Activated CD4-positive, alpha-beta memory T cell treated with anti-CD3 and anti-CD28 coated beads for 36 hours (primary cell): ENCODE measurements around the gene HIGD1B. TPM values are rescaled to one million over a fixed set of nuclear protein-coding genes. Genes with fewer than 3 reads are reported as not detected.

Source experiments
- CTCF ChIA-PET: fragments of 350-600 bp; sonication (Branson Sonifier 250); formaldehyde crosslinking; loops from one replicate; lab custom pipeline; 2021; ENCODE audit warnings: antibody characterized with exemption, inconsistent platforms; lab: Charles Lee
- POLR2A ChIA-PET: fragments of 350-600 bp; sonication (Branson Sonifier 250); formaldehyde crosslinking; loops from one replicate; lab custom pipeline; 2021; ENCODE audit warnings: antibody characterized with exemption; lab: Charles Lee
- DNase-seq: peaks from one replicate; pipeline ENCODE4 v3.0.0-alpha.2; 2020
- H3K27ac Mint-ChIP-seq: one replicate; pipeline ENCODE4 v1.8.0; 2021; ENCODE audit warnings: mixed read lengths
- H3K27me3 Mint-ChIP-seq: one replicate; pipeline ENCODE4 v1.8.0; 2021; ENCODE audit warnings: mixed read lengths
- H3K36me3 Mint-ChIP-seq: one replicate; pipeline ENCODE4 v1.8.0; 2021; ENCODE audit warnings: mixed read lengths
- H3K4me1 Mint-ChIP-seq: one replicate; pipeline ENCODE4 v1.8.0; 2021; ENCODE audit warnings: low read depth, mixed read lengths
- H3K4me3 Mint-ChIP-seq: one replicate; pipeline ENCODE4 v1.8.0; 2021; ENCODE audit warnings: mild to moderate bottlenecking, mixed read lengths
- H3K9me3 Mint-ChIP-seq: one replicate; pipeline ENCODE4 v1.8.0; 2021; ENCODE audit warnings: mixed read lengths
- intact Hi-C: fragments of 100-400 bp; cut with micrococcal nuclease; formaldehyde crosslinking; loops from one replicate; pipeline ENCODE4 v1.15.1; 2023
- total RNA-seq, 2 experiments: library from RNA; stranded (reverse); gene quantifications; one replicate each; pipeline ENCODE4 v1.2.3, GENCODE V29; 2021

HIGD1B gene
- total RNA-seq, 2 experiments from 2014 or later = not detected

DNA sequence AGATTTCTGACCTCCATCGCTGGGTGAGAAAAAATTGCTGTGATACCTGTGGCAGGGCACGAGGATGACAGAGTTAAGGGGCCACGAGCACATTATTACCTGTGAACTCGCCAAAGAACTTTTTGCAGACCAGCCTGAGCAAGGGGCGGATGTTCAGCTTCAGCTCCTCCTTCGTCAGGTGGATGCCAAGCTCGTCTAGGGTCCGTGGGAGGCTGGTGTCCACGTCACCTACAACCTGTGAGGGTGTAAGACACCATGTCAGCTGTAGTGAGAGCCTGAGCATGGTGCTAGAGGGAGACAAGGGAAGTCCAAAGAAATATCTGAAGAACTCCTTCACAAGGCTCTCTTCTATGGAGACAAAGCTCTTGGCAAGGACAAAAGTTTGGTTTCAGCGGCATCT, 17.1 kb downstream of the HIGD1B start:
- POLR2A ChIA-PET = no interaction called here
- intact Hi-C loops = loop anchor here (1.0 to 10.0 kb wide), 3 partner anchors 86 to 330 kb away; no protein-coding TSS in a partner anchor
- no peak overlapping the region for H3K27ac Mint-ChIP-seq
- no peaks in the 10 kb centered on the region for H3K9me3 Mint-ChIP-seq
- no peak for DNase-seq
- no peak overlapping the region for H3K4me3 Mint-ChIP-seq
- H3K36me3 Mint-ChIP-seq = peaks cover 44% of the 10 kb centered on the region
- no peaks in the 10 kb centered on the region for H3K27me3 Mint-ChIP-seq
- CTCF ChIA-PET = interaction anchor here (0.7 to 8.4 kb wide), 14 partner anchors 9 to 333 kb away, joined by 3 to 125 read pairs (median 4); partner anchors contain the start of genes EFTUD2 and HIGD1B
- no peaks in the 10 kb centered on the region for H3K4me1 Mint-ChIP-seq

DNA sequence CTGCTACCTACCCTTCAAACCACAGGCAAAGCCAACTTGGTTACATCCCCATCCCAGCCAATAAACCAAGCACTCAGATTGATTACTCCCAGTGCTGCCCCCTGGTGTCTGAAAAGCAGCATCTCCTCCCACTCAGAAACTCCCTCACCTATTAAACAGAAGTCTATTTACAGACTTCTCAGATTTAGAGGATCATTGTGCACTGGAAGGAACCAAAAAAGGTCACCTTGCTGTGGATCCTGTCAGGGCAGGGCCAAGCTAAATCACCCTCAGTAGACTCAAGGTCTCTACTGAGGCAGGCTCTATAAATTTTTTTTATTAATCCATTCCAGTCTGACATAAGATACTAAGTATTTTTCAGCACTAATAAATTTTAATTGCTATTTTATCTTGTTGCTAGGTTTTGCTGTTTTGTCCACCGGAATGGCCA, 17.6 kb downstream of the HIGD1B start:
- H3K27ac Mint-ChIP-seq = no peak overlapping the region
- H3K9me3 Mint-ChIP-seq = no peaks in the 10 kb centered on the region
- H3K4me3 Mint-ChIP-seq = no peak overlapping the region
- no peaks in the 10 kb centered on the region for H3K4me1 Mint-ChIP-seq
- ChIA-PET POLR2A (interaction anchor here (1.1 kb wide), 1 partner anchor 90 kb away, joined by 3 read pairs; no protein-coding TSS in a partner anchor), CTCF (interaction anchor here (0.7 to 8.4 kb wide), 14 partner anchors 10 to 333 kb away, joined by 3 to 125 read pairs (median 4); partner anchors contain the start of genes EFTUD2 and HIGD1B)
- intact Hi-C loops = loop anchor here (1.0 to 10.0 kb wide), 3 partner anchors 86 to 330 kb away; no protein-coding TSS in a partner anchor
- H3K27me3 Mint-ChIP-seq = no peaks in the 10 kb centered on the region
- peaks cover 45% of the 10 kb centered on the region for H3K36me3 Mint-ChIP-seq
- peak; percentile 69 for DNase-seq

DNA sequence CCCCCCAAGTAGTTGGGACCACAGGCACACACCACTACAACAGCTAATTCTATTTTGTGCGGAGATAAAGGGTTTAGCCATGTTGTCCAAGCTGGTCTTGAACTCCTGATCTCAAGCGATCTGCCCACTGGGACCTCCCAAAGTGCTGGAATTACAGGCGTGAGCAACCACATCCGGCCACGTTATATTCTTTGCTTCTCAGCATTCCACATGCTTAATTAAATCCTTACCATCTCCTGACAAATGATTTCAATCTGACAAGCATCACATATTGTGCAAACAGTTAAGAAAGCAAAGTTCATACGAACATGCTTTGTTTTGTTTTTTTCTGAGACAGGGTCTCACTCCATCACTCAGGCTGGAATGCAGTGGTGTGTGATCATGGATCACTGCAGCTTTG, 18.2 kb downstream of the HIGD1B start:
- Mint-ChIP-seq H3K4me1 (no peaks in the 10 kb centered on the region), H3K9me3 (no peaks in the 10 kb centered on the region), H3K27me3 (no peaks in the 10 kb centered on the region), H3K27ac (no peak overlapping the region), H3K36me3 (peaks cover 43% of the 10 kb centered on the region), H3K4me3 (no peak overlapping the region)
- ChIA-PET CTCF (interaction anchor here (0.5 to 8.4 kb wide), 11 partner anchors 12 to 334 kb away, joined by 3 to 125 read pairs (median 4); no protein-coding TSS in a partner anchor), POLR2A (interaction anchor here (1.1 kb wide), 1 partner anchor 91 kb away, joined by 3 read pairs; no protein-coding TSS in a partner anchor)
- intact Hi-C loops = loop anchor here (1.0 to 10.0 kb wide), 3 partner anchors 87 to 331 kb away; no protein-coding TSS in a partner anchor
- DNase-seq = no peak

GRCh38 chr17:44867841-44868240, 20.2 kb downstream of the HIGD1B start:
- H3K27ac Mint-ChIP-seq = no peak overlapping the region
- no peak overlapping the region for H3K4me3 Mint-ChIP-seq
- DNase-seq = no peak
- ChIA-PET CTCF (interaction anchor here (0.6 to 8.4 kb wide), 6 partner anchors 11 to 1106 kb away, joined by 3 to 125 read pairs (median 22); no protein-coding TSS in a partner anchor), POLR2A (interaction anchor here (0.7 kb wide), 1 partner anchor 522 kb away, joined by 4 read pairs; no protein-coding TSS in a partner anchor)
- peaks cover 48% of the 10 kb centered on the region for H3K36me3 Mint-ChIP-seq
- H3K4me1 Mint-ChIP-seq = no peaks in the 10 kb centered on the region
- intact Hi-C loops = loop anchor here (10.0 kb wide), 1 partner anchor 333 kb away; no protein-coding TSS in a partner anchor
- H3K27me3 Mint-ChIP-seq = no peaks in the 10 kb centered on the region
- H3K9me3 Mint-ChIP-seq = no peaks in the 10 kb centered on the region

DNA sequence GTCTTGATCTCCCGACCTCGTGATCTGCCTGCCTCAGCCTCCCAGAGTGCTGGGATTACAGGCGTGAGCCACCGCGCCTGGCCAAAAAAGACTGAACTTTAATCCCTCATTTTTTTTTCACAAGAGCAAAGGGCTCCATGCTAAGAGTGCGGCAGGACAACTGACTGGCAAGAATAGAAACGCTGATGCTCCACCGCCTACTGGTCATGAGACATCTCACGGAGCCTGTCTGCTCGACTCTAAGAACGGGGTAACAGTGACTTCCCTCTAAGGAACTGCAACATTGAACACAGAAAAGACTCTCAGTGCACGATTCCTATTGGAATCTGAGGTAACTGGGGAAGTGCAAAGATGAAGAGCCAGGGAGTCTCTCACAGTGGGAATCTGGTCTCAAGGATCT, 23.9 kb downstream of the HIGD1B start:
- no peak overlapping the region for H3K4me3 Mint-ChIP-seq
- H3K27ac Mint-ChIP-seq = no peak overlapping the region
- no peaks in the 10 kb centered on the region for H3K4me1 Mint-ChIP-seq
- CTCF ChIA-PET = no interaction called here
- DNase-seq = no peak
- H3K36me3 Mint-ChIP-seq = peaks cover 40% of the 10 kb centered on the region
- intact Hi-C loops = no loop called here
- POLR2A ChIA-PET = no interaction called here
- no peaks in the 10 kb centered on the region for H3K9me3 Mint-ChIP-seq
- no peaks in the 10 kb centered on the region for H3K27me3 Mint-ChIP-seq

GRCh38 chr17:44872131-44872768, 24.6 kb downstream of the HIGD1B start:
- no peak for DNase-seq
- Mint-ChIP-seq H3K9me3 (no peaks in the 10 kb centered on the region), H3K36me3 (peaks cover 40% of the 10 kb centered on the region), H3K4me1 (no peaks in the 10 kb centered on the region), H3K4me3 (no peak overlapping the region), H3K27me3 (no peaks in the 10 kb centered on the region), H3K27ac (no peak overlapping the region)
- CTCF ChIA-PET = no interaction called here
- intact Hi-C loops = no loop called here
- POLR2A ChIA-PET = no interaction called here

DNA sequence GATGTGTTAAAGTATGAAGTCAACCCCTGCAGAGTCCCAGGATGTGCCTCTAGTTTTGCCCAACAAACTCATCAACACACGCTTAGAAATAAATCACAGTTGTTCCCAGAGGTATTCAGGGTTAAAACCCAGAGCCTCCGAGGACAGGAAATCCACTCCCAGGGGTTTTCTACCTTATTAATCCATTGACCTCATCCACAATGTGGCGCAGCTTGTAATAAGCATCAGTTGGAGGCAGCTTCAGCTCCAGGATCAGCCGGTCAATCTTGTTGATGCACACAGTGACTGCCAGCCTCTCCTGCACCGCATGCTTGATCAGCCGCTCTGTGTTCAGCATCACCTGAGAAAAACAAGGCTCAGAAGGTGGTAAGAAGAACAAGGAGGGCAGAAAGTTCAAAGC, 28.1 kb downstream of the HIGD1B start:
- no peak overlapping the region for H3K27ac Mint-ChIP-seq
- H3K27me3 Mint-ChIP-seq = no peaks in the 10 kb centered on the region
- CTCF ChIA-PET = no interaction called here
- no peak overlapping the region for H3K4me3 Mint-ChIP-seq
- no peak for DNase-seq
- no peaks in the 10 kb centered on the region for H3K9me3 Mint-ChIP-seq
- no peaks in the 10 kb centered on the region for H3K4me1 Mint-ChIP-seq
- intact Hi-C loops = no loop called here
- POLR2A ChIA-PET = interaction anchor here (0.6 kb wide), 1 partner anchor 376 kb away, joined by 3 read pairs; no protein-coding TSS in a partner anchor
- H3K36me3 Mint-ChIP-seq = peaks cover 40% of the 10 kb centered on the region

DNA sequence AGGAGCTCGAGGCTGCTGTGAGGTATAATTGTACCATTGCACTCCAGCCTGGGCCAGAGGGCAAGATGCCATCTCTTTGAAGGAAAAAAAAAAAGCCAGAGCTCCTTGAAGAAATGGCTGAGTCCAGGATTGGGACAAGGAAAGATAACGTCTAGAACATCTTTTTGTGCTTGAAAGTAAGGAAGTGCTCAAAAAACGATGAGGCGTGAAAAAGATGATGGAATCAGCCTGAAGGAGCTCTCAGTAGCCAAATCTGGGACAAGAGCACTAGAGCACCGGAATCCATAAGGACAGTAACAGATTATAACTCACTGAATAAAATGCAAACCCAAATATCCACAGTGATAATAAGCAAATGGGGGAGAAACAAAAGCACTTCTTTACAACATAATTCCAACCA, 29.4 kb downstream of the HIGD1B start:
- Mint-ChIP-seq H3K4me1 (no peaks in the 10 kb centered on the region), H3K27ac (no peak overlapping the region), H3K9me3 (no peaks in the 10 kb centered on the region), H3K27me3 (no peaks in the 10 kb centered on the region), H3K4me3 (no peak overlapping the region), H3K36me3 (peaks cover 36% of the 10 kb centered on the region)
- ChIA-PET POLR2A (no interaction called here), CTCF (interaction anchor here (0.6 to 3.9 kb wide), 3 partner anchors 10 to 99 kb away, joined by 4 to 40 read pairs (median 40); no protein-coding TSS in a partner anchor)
- intact Hi-C loops = no loop called here
- DNase-seq = no peak

DNA sequence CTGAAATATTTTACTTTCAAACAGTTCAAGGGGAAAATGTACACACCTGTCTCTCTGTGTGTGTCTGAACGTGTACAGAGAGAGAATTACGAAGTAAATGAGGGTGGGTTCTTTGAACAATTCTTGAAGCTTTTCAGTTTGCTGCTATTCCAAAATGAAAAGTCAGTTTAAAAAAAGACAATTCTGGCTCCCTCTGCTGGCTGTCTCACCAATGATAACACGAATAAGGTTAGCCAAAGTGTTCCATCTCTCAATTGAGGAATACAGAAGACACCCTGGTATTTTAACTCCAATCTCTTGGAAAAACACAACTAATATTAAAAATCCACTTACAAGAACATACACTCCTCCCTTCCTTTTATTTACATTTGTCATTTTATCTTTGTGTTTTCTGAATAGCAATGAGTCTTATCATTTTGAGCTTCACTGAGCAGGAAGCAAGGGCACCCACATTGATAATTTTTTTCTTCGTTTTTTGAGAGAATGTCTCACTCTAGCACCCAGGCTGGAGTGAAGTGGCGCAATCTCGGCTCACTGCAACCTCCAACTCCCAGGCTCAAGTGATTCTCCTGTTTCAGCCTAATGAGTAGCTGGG, 31.0 kb downstream of the HIGD1B start:
- intact Hi-C loops = no loop called here
- ChIA-PET POLR2A (no interaction called here), CTCF (interaction anchor here (0.7 to 3.9 kb wide), 17 partner anchors 12 to 345 kb away, joined by 3 to 40 read pairs (median 4); partner anchors contain the start of gene EFTUD2)
- H3K27ac Mint-ChIP-seq = no peak overlapping the region
- DNase-seq = peak; percentile 24
- H3K4me1 Mint-ChIP-seq = no peaks in the 10 kb centered on the region
- H3K4me3 Mint-ChIP-seq = no peak overlapping the region
- no peaks in the 10 kb centered on the region for H3K9me3 Mint-ChIP-seq
- peaks cover 42% of the 10 kb centered on the region for H3K36me3 Mint-ChIP-seq
- H3K27me3 Mint-ChIP-seq = no peaks in the 10 kb centered on the region

DNA sequence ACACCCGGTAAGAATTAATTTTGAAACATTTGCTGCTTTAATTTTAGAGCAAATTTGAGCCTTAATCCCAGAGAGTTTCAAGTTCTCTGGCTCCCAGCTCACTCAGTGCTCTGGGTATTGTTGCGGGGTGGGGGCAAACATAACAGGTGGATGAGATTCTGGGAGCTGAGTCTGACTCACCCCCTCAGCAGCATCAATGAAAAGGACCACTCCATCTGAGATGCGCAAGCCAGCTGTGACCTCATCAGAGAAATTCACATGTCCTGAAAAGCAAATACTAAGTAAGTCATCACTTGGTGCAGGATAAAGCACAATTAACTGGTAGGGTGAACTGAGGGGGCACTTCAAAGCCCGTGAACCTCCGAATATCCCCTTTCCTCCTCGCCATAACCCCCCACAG, 31.7 kb downstream of the HIGD1B start:
- H3K27ac Mint-ChIP-seq = no peak overlapping the region
- no peaks in the 10 kb centered on the region for H3K9me3 Mint-ChIP-seq
- intact Hi-C loops = no loop called here
- POLR2A ChIA-PET = no interaction called here
- H3K36me3 Mint-ChIP-seq = peaks cover 43% of the 10 kb centered on the region
- H3K4me1 Mint-ChIP-seq = no peaks in the 10 kb centered on the region
- no peak overlapping the region for H3K4me3 Mint-ChIP-seq
- CTCF ChIA-PET = interaction anchor here (1.0 to 3.9 kb wide), 12 partner anchors 12 to 220 kb away, joined by 3 to 40 read pairs (median 6); partner anchors contain the start of gene EFTUD2
- no peaks in the 10 kb centered on the region for H3K27me3 Mint-ChIP-seq
- DNase-seq = no peak

DNA sequence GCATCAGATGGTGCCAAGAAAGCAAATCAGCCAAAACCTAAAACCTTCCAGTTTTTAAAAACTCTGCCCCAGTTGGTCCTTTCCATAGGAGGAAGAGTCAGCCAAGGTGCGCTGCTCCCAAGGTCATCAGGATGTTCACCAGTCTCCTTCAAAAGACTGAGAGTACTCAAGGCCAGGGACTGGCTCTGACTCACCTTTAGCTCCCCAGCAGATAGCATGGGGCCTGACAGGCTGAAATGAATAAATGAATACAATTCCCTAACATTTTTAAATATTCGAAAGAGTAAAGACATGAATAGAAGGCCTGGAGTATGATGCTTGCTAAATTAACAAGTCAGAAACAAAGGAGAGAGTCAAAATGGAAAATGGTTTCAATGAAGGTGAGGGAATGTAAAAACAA, 32.4 kb downstream of the HIGD1B start:
- ChIA-PET POLR2A (no interaction called here), CTCF (interaction anchor here (2.3 to 3.9 kb wide), 4 partner anchors 13 to 141 kb away, joined by 16 to 40 read pairs (median 28); no protein-coding TSS in a partner anchor)
- intact Hi-C loops = no loop called here
- Mint-ChIP-seq H3K27me3 (no peaks in the 10 kb centered on the region), H3K27ac (no peak overlapping the region), H3K36me3 (peaks cover 47% of the 10 kb centered on the region), H3K4me1 (no peaks in the 10 kb centered on the region), H3K4me3 (no peak overlapping the region), H3K9me3 (no peaks in the 10 kb centered on the region)
- no peak for DNase-seq

DNA sequence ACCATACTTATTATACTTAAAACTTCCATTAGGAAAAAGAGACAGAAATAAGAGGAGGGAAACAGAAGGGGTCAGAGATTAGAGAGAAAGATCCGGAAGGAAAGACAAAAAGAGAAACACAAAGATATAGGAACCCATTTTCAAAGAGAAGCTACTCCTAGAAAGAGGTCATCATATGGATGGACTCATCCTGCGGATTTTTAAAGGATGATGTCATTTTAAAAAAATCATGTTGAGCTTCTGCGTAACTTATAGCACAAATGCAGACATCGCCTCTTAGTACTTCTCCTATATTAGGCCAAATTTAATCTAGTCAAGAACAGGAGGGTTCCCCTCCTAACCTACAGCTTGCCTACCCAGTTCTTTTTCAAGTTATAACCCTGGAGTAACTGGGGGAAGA, 33.5 kb downstream of the HIGD1B start:
- Mint-ChIP-seq H3K9me3 (no peaks in the 10 kb centered on the region), H3K27ac (no peak overlapping the region), H3K4me3 (no peak overlapping the region), H3K4me1 (no peaks in the 10 kb centered on the region), H3K36me3 (peaks cover 45% of the 10 kb centered on the region), H3K27me3 (no peaks in the 10 kb centered on the region)
- ChIA-PET POLR2A (no interaction called here), CTCF (interaction anchor here (0.7 to 1.9 kb wide), 5 partner anchors 12 to 332 kb away, joined by 3 to 5 read pairs (median 3); no protein-coding TSS in a partner anchor)
- DNase-seq = no peak
- intact Hi-C loops = no loop called here
